Sigmoid colon (tissue), 4 donors: Measurements from ENCODE around the gene KRT5.

ENCODE experiments used
- EP300 ChIP-seq, 4 donors: sonication (generic); formaldehyde crosslinking; IDR thresholded peaks; one replicate each; pipeline ENCODE4 v1.6.1; 2017; ENCODE audit warnings: antibody characterized with exemption in 4 of 4
- POLR2A ChIP-seq, 2 donors: fragments of 450-650 bp; IDR thresholded peaks; one replicate each; pipeline ENCODE4 v1.6.1; 2016; ENCODE audit warnings: antibody characterized with exemption in 2 of 2, mild to moderate bottlenecking in 2 of 2, moderate library complexity in 2 of 2
- POLR2AphosphoS5 ChIP-seq, 4 donors: sonication (generic); formaldehyde crosslinking; IDR thresholded peaks; one replicate each; pipeline ENCODE4 v1.6.1; 2017; ENCODE audit warnings: antibody characterized with exemption in 4 of 4
- TF ChIP-seq, protein P1 (sequence below), 4 experiments: fragments of 450-650 bp in 3 of 4; fragments of 200-600 bp in 1 of 4; IDR thresholded peaks; one replicate each; pipeline ENCODE4 v1.5.1; 2016 to 2019; ENCODE audit warnings: antibody characterized with exemption in 4 of 4, mild to moderate bottlenecking in 3 of 4, moderate library complexity in 2 of 4

- TF ChIP-seq, protein P1, sequence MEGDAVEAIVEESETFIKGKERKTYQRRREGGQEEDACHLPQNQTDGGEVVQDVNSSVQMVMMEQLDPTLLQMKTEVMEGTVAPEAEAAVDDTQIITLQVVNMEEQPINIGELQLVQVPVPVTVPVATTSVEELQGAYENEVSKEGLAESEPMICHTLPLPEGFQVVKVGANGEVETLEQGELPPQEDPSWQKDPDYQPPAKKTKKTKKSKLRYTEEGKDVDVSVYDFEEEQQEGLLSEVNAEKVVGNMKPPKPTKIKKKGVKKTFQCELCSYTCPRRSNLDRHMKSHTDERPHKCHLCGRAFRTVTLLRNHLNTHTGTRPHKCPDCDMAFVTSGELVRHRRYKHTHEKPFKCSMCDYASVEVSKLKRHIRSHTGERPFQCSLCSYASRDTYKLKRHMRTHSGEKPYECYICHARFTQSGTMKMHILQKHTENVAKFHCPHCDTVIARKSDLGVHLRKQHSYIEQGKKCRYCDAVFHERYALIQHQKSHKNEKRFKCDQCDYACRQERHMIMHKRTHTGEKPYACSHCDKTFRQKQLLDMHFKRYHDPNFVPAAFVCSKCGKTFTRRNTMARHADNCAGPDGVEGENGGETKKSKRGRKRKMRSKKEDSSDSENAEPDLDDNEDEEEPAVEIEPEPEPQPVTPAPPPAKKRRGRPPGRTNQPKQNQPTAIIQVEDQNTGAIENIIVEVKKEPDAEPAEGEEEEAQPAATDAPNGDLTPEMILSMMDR (IDR thresholded peaks at IDR 0.05): no peak
- TF ChIP-seq POLR2AphosphoS5 (IDR thresholded peaks at IDR 0.05) (no peak), POLR2A (IDR thresholded peaks at IDR 0.05) (no peak), EP300 (IDR thresholded peaks at IDR 0.05) (no peak)
Measured at GRCh38 chr12:52552681-52553195, 32.5 kb upstream of the KRT5 start, which contains the start of gene KRT71.
